ENCODE measurements around the gene COMTD1. TPM values are rescaled to one million over a fixed set of nuclear protein-coding genes. Genes with fewer than 3 reads are reported as not detected.

Gene COMTD1
- total RNA-seq, 2 experiments from 2014 or later: 37.7 to 47.2 TPM

DNA sequence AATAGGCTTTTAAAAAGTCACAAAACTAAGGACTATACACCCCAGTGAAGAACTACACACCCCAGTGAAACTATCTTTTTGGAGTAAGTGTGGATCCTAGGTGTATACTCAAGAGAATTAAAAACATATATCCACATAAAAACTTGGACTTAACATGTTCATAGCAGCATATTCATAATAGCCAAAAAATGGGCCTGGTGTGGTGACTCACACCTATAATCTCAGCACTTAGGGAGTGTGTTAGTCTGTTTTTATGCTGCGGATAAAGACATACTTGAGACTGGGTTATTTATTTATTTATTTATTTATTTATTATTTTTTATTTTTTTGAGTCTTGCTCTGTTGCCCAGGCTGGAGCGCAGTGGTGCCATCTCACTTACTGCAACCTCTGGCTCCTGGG lies 19.0 kb upstream of the COMTD1 start:
- Histone ChIP-seq H3K27ac (ENCODE audit: low read depth, low read length, poor library complexity, severe bottlenecking) (no peak overlapping the region), H3K9me3 (ENCODE audit: low read length) (peaks cover 16% of the 10 kb centered on the region; the same call in 1 of the 2 replicates), H3K4me1 (ENCODE audit: insufficient read depth, low read length, poor library complexity, severe bottlenecking) (no peaks in the 10 kb centered on the region), H3K4me2 (ENCODE audit: low read length) (no peak overlapping the region), H3K36me3 (ENCODE audit: insufficient read depth, low read length) (no peaks in the 10 kb centered on the region), H2AFZ (ENCODE audit: low read length) (no peak overlapping the region), H3K9me2 (ENCODE audit: insufficient read depth, low read length) (no peaks in the 10 kb centered on the region), H3K4me3 (ENCODE audit: low read depth, low read length, poor library complexity, severe bottlenecking) (no peak overlapping the region), H3K79me2 (ENCODE audit: insufficient read depth, low read depth, low read length) (no peaks in the 10 kb centered on the region), H4K20me1 (ENCODE audit: insufficient read depth, low read length) (no peaks in the 10 kb centered on the region)
- TF ChIP-seq EZH2phosphoT487 (IDR thresholded peaks at IDR 0.05; ENCODE audit: borderline replicate concordance, low read depth, low read length): no peak
- TF ChIP-seq, protein P1, sequence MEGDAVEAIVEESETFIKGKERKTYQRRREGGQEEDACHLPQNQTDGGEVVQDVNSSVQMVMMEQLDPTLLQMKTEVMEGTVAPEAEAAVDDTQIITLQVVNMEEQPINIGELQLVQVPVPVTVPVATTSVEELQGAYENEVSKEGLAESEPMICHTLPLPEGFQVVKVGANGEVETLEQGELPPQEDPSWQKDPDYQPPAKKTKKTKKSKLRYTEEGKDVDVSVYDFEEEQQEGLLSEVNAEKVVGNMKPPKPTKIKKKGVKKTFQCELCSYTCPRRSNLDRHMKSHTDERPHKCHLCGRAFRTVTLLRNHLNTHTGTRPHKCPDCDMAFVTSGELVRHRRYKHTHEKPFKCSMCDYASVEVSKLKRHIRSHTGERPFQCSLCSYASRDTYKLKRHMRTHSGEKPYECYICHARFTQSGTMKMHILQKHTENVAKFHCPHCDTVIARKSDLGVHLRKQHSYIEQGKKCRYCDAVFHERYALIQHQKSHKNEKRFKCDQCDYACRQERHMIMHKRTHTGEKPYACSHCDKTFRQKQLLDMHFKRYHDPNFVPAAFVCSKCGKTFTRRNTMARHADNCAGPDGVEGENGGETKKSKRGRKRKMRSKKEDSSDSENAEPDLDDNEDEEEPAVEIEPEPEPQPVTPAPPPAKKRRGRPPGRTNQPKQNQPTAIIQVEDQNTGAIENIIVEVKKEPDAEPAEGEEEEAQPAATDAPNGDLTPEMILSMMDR (conservative IDR thresholded peaks at IDR 0.05; ENCODE audit: low read length): no peak
- POLR2A ChIA-PET: no interaction called here
- no peak for DNase-seq (ENCODE audit: low spot score)
- BruUV-seq (replicated peaks): no TSS peak
- CTCF ChIA-PET (ENCODE audit: unreplicated experiment): no interaction called here
- intact Hi-C loops (cut with micrococcal nuclease; ENCODE audit: unreplicated experiment): no loop called here

DNA sequence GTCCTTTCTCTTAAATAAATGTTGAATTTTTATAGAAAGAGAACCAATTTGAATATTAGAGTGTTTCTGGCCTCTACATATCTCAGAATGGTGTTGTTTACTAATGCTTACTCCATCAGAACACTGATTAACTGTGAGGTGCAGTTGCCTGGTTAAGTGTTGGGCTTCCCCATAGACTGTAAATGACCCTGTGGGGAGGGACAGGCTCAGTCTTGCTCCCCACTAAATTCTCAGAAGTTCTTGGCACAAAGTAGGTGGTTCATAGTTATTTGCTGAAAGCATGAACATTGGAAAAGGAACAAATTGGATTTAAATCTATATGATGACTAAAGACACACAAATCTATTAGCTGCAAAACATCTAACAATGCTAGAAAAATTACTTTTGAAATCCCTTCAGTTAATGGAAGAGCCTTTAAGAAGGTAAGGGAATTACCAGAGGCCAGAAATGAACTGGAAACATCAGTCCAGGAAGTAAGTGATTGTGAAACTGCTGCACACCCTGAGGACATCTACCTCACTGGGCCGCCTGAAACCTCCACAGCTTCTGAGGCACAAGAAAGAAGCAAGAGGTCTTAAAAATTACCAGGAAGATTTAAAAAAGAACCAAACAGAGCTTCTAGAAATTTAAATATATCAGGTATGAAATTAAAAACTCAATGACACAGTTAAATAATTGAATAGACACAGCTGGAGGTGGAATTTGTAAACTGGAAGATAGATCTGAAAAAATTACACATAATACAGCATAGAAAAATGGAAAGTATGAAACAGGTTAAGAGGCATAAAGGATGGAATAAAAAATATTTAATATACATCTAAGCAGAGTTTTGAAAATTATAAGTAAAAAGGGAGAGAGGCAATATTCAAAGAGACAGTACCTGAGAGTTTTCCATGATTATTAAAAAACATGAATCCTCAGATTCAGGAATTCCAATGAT lies 17.8 kb upstream of the COMTD1 start:
- no TSS peak for BruUV-seq (replicated peaks)
- ChIA-PET CTCF (ENCODE audit: unreplicated experiment) (no interaction called here), POLR2A (no interaction called here)
- H4K20me1 ChIP-seq (ENCODE audit: insufficient read depth, low read length): no peaks in the 10 kb centered on the region
- peaks cover 16% of the 10 kb centered on the region; the same call in 1 of the 2 replicates for H3K9me3 ChIP-seq (ENCODE audit: low read length)
- no peaks in the 10 kb centered on the region for H3K79me2 ChIP-seq (ENCODE audit: insufficient read depth, low read depth, low read length)
- DNase-seq (ENCODE audit: low spot score): no peak
- no peaks in the 10 kb centered on the region for H3K36me3 ChIP-seq (ENCODE audit: insufficient read depth, low read length)
- TF ChIP-seq, protein P1 (conservative IDR thresholded peaks at IDR 0.05; ENCODE audit: low read length): no peak
- TF ChIP-seq EZH2phosphoT487 (IDR thresholded peaks at IDR 0.05; ENCODE audit: borderline replicate concordance, low read depth, low read length): no peak
- H3K4me3 ChIP-seq (ENCODE audit: low read depth, low read length, poor library complexity, severe bottlenecking): no peak overlapping the region
- H3K9me2 ChIP-seq (ENCODE audit: insufficient read depth, low read length): no peaks in the 10 kb centered on the region
- H3K4me1 ChIP-seq (ENCODE audit: insufficient read depth, low read length, poor library complexity, severe bottlenecking): no peaks in the 10 kb centered on the region
- intact Hi-C loops (cut with micrococcal nuclease; ENCODE audit: unreplicated experiment): no loop called here
- H3K4me2 ChIP-seq (ENCODE audit: low read length): no peak overlapping the region
- H3K27ac ChIP-seq (ENCODE audit: low read depth, low read length, poor library complexity, severe bottlenecking): no peak overlapping the region
- H2AFZ ChIP-seq (ENCODE audit: low read length): no peak overlapping the region

DNA sequence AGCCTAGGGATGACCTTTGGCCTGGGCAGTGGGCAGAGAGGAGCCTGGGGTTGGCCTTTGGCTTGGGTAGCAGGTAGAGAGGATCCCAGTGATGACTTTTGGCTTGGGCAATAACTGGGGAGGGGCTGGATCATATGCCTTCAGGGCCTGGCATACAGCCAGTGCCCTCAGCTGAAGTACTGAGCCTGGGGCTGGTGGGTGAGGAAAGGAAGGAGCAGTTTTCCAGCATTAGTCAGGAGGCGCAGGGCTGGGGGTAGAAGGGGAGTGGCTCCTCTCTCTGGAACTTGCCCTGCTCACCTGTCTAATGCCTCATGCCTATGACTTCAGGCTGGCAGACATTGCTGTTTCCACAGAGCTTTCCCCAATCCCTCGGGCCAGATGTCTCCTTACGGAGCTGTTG lies 15.2 kb upstream of the COMTD1 start:
- BruUV-seq (replicated peaks): no TSS peak
- Histone ChIP-seq H3K4me2 (ENCODE audit: low read length) (no peak overlapping the region), H3K4me3 (ENCODE audit: low read depth, low read length, poor library complexity, severe bottlenecking) (no peak overlapping the region), H4K20me1 (ENCODE audit: insufficient read depth, low read length) (no peaks in the 10 kb centered on the region), H3K79me2 (ENCODE audit: insufficient read depth, low read depth, low read length) (no peaks in the 10 kb centered on the region), H3K27ac (ENCODE audit: low read depth, low read length, poor library complexity, severe bottlenecking) (no peak overlapping the region), H3K9me3 (ENCODE audit: low read length) (peaks cover 16% of the 10 kb centered on the region; the same call in 1 of the 2 replicates), H3K36me3 (ENCODE audit: insufficient read depth, low read length) (no peaks in the 10 kb centered on the region), H3K9me2 (ENCODE audit: insufficient read depth, low read length) (no peaks in the 10 kb centered on the region), H3K4me1 (ENCODE audit: insufficient read depth, low read length, poor library complexity, severe bottlenecking) (no peaks in the 10 kb centered on the region), H2AFZ (ENCODE audit: low read length) (no peak overlapping the region)
- TF ChIP-seq, protein P1 (conservative IDR thresholded peaks at IDR 0.05; ENCODE audit: low read length): no peak
- TF ChIP-seq EZH2phosphoT487 (IDR thresholded peaks at IDR 0.05; ENCODE audit: borderline replicate concordance, low read depth, low read length): no peak
- intact Hi-C loops (cut with micrococcal nuclease; ENCODE audit: unreplicated experiment): no loop called here
- ChIA-PET CTCF (ENCODE audit: unreplicated experiment) (no interaction called here), POLR2A (no interaction called here)
- no peak for DNase-seq (ENCODE audit: low spot score)
